Activated T-helper 1 cell treated with anti-CD3 and anti-CD28 coated beads, Interleukin-2, amount 50 U/mL, for 16 hours (primary cell): ENCODE results near the gene MT3.

ENCODE experiments used
- DNase-seq, 2 donors: peaks; one replicate each; pipeline ENCODE4 v3.0.0-alpha.2; 2020; ENCODE audit warnings: low read depth in 1 of 2, low spot score in 1 of 2

MT3 gene

GRCh38 chr16:56589141-56590039, at the start of gene MT3:
TSS of gene MT3 (plus strand) at chr16:56589528. CDS start at chr16:56589591, 63 bp downstream.
- no peak for DNase-seq

GRCh38 chr16:56539656-56540055, 49.7 kb upstream of the MT3 start:
- no peak for DNase-seq

- no peak for DNase-seq
Measured at GRCh38 chr16:56542039-56542438, 47.3 kb upstream of the MT3 start.

GRCh38 chr16:56547120-56547948, 42.0 kb upstream of the MT3 start:
- DNase-seq = no peak

- DNase-seq = no peak
Measured at GRCh38 chr16:56547949-56548567, 41.3 kb upstream of the MT3 start.

- no peak for DNase-seq
Measured at GRCh38 chr16:56549161-56549560, 40.2 kb upstream of the MT3 start.

GRCh38 chr16:56549744-56550385, 39.5 kb upstream of the MT3 start:
- DNase-seq = no peak

GRCh38 chr16:56551796-56552738, 37.3 kb upstream of the MT3 start:
- no peak for DNase-seq

- DNase-seq = no peak
Measured at GRCh38 chr16:56554441-56554840, 34.9 kb upstream of the MT3 start.

- no peak for DNase-seq
Measured at GRCh38 chr16:56558024-56558747, 31.1 kb upstream of the MT3 start.

GRCh38 chr16:56559109-56559508, 30.2 kb upstream of the MT3 start:
- DNase-seq = no peak

GRCh38 chr16:56560447-56560846, 28.9 kb upstream of the MT3 start:
- DNase-seq = no peak

- DNase-seq = no peak
Measured at GRCh38 chr16:56561126-56561525, 28.2 kb upstream of the MT3 start.

- no peak for DNase-seq
Measured at GRCh38 chr16:56564793-56565477, 24.4 kb upstream of the MT3 start, which contains the start of gene MT4. TSS of gene MT4 (plus strand) at chr16:56565073. CDS start at chr16:56565129, 56 bp downstream.

GRCh38 chr16:56569971-56570370, 19.4 kb upstream of the MT3 start:
- DNase-seq = no peak

GRCh38 chr16:56571525-56571924, 17.8 kb upstream of the MT3 start:
- no peak for DNase-seq

- DNase-seq = no peak
Measured at GRCh38 chr16:56574625-56575024, 14.7 kb upstream of the MT3 start.

- DNase-seq = peak; percentile 68 to 79
Measured at GRCh38 chr16:56576585-56577299, 12.6 kb upstream of the MT3 start.
